H1 (cell line): ENCODE data around the gene HIVEP3. TPM values are rescaled to one million over a fixed set of nuclear protein-coding genes. Genes with fewer than 3 reads are reported as not detected.

Experiments used
- CHD7 ChIP-seq: fragments of 300-600 bp; sonication (generic); IDR thresholded peaks from 2 replicates; pipeline ENCODE4 v1.7.1; 2012; ENCODE audit warnings: low read length, moderate library complexity, mild to moderate bottlenecking, inconsistent platforms; ENCODE audit not compliant: insufficient replicate concordance
- JUND ChIP-seq: IDR thresholded peaks from 2 replicates; pipeline ENCODE4 v1.6.1; 2011; ENCODE audit warnings: mild to moderate bottlenecking, improper control_type of control experiment, low read length
- KDM5A ChIP-seq: fragments of 200-600 bp; IDR thresholded peaks from 2 replicates; pipeline ENCODE4 v1.7.1; 2012; ENCODE audit warnings: mild to moderate bottlenecking, low read length, inconsistent platforms, mixed read lengths
- POU5F1 ChIP-seq: IDR thresholded peaks from 2 replicates; pipeline ENCODE4 v1.6.1; 2011; ENCODE audit warnings: low read depth, mild to moderate bottlenecking, low read length, moderate library complexity
- SRF ChIP-seq: IDR thresholded peaks from 2 replicates; pipeline ENCODE4 v1.6.1; 2011; ENCODE audit warnings: mild to moderate bottlenecking, low read depth, low read length, moderate library complexity
- polyA plus RNA-seq, 7 experiments: library from polyadenylated mRNA; depleted of rRNA in 3 of 7; stranded (reverse) in 5 of 7; unstranded in 2 of 7; fragments of >200 nt in 5 of 7; fragments of 200-250 nt in 2 of 7; gene quantifications; 1 replicate in 5 of 7; 2 replicates in 1 of 7; 4 replicates in 1 of 7; pipeline versions ENCODE4 v1.2.1 to v1.2.3, GENCODE V29; 2011 to 2013; ENCODE audit warnings: missing spikeins in 2 of 7, mixed read lengths in 2 of 7
- total RNA-seq: library from RNA; stranded (reverse); fragmentation: NEBNext Ultra II Directional; extraction: Animal tissue kit (Norgen Biotek cat#: 25700); gene quantifications from 2 replicates; pipeline ENCODE4 v1.2.1, GENCODE V29; 2021

HIVEP3 gene
- total and polyA plus RNA-seq, 2 of the 8 experiments (the other 6 are each of a cell fraction or from before 2014, with no cell fraction given) = 0.24 to 0.69 TPM

GRCh38 chr1:41963636-41964035 is 44.9 kb upstream of the HIVEP3 start (continued):
- TF ChIP-seq CHD7 (no peak), SRF (no peak), JUND (no peak), POU5F1 (no peak), KDM5A (no peak)
